Measurements from ENCODE around the gene SPZ1.

DNA sequence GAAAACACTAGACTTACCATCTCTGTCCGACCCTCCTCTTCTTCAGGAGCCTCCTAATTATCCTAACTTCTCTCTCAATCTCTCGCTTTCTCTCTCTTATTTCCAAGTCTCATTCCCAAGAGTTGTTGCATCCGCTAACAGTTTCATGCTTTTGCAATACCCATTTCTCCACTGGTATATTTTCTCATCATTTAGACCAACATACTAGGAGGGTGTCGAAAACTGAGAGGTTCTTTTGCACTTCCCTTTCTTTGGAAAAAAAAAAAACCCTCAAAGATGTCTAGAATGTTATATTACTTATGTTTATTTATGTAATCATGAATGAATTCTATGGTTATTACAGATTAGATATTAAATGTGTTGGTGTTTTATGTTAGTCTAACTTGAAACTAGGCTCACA lies 35.9 kb downstream of the SPZ1 start:
- TF ChIP-seq CTCF (conservative IDR thresholded peaks at IDR 0.05; ENCODE audit: low read depth, low read length) (no peak), EZH2 (IDR thresholded peaks at IDR 0.05; ENCODE audit: borderline replicate concordance, low read depth, low read length, poor library complexity, severe bottlenecking) (no peak)

Measured in A673 (cell line).